Peyer's patch (tissue), 4 donors: ENCODE measurements around the gene KLHL6.

Source experiments
- CTCF ChIP-seq, 6 experiments: fragments of 450-650 bp in 4 of 6; fragments of 200-600 bp in 2 of 6; sonication (generic) in 1 of 6; IDR thresholded peaks; one replicate each; pipeline ENCODE4 v1.5.1; 2017 to 2019; ENCODE audit warnings: antibody characterized with exemption in 6 of 6, mild to moderate bottlenecking in 3 of 6, moderate library complexity in 1 of 6
- POLR2A ChIP-seq, 2 donors: fragments of 450-650 bp; IDR thresholded peaks; one replicate each; pipeline ENCODE4 v1.5.1; 2017; ENCODE audit warnings: antibody characterized with exemption in 2 of 2, mild to moderate bottlenecking in 2 of 2, moderate library complexity in 2 of 2

GRCh38 chr3:183500319-183500718 is 55.2 kb downstream of the KLHL6 start:
- no peak for TF ChIP-seq CTCF (IDR thresholded peaks at IDR 0.05)
- no peak for TF ChIP-seq POLR2A (IDR thresholded peaks at IDR 0.05)
